Kidney (tissue), 14 donors: ENCODE results near the gene ILKAP. TPM values are rescaled to one million over a fixed set of nuclear protein-coding genes. Genes with fewer than 3 reads are reported as not detected.

Experiments used
- DNase-seq, 5 donors: peaks; one replicate each; pipeline ENCODE4 v3.0.0-alpha.2; 2013 to 2020
- FAIRE-seq: peaks from 2 replicates; lab custom pipeline; 2012; peaks lifted over from hg19 to GRCh38; lab: Jason Lieb, UNC
- H3K27ac ChIP-seq, 2 donors: one replicate each; pipeline ENCODE4 v1.7.0; 2013; ENCODE audit warnings: low read depth in 2 of 2, low read length in 2 of 2, inconsistent platforms in 1 of 2
- H3K27me3 ChIP-seq: one replicate; pipeline ENCODE4 v1.7.1; 2013; ENCODE audit warnings: low read length, inconsistent platforms; ENCODE audit not compliant: control insufficient read depth, insufficient read depth
- H3K36me3 ChIP-seq, 3 donors: one replicate each; pipeline versions ENCODE4 v1.7.0 to v1.7.1; 2013; ENCODE audit warnings: low read length in 3 of 3, control low read depth in 1 of 3, inconsistent platforms in 1 of 3; ENCODE audit not compliant: insufficient read depth in 3 of 3, control insufficient read depth in 2 of 3
- H3K4me1 ChIP-seq, 3 donors: one replicate each; pipeline versions ENCODE4 v1.7.0 to v1.7.1; 2013; ENCODE audit warnings: low read length in 3 of 3, inconsistent platforms in 1 of 3, low read depth in 1 of 3; ENCODE audit not compliant: control insufficient read depth in 2 of 3, insufficient read depth in 2 of 3
- H3K4me3 ChIP-seq, 3 donors: one replicate each; pipeline versions ENCODE4 v1.7.0 to v1.8.1; 2013; ENCODE audit warnings: low read length in 3 of 3, control low read depth in 1 of 3, inconsistent platforms in 1 of 3
- H3K9ac ChIP-seq, 3 donors: one replicate each; pipeline versions ENCODE4 v1.7.0 to v1.7.1; 2013; ENCODE audit warnings: low read length in 3 of 3, control low read depth in 1 of 3, inconsistent platforms in 1 of 3
- H3K9me3 ChIP-seq, 3 donors: one replicate each; pipeline versions ENCODE4 v1.7.0 to v1.7.1; 2013; ENCODE audit warnings: low read length in 3 of 3, control low read depth in 1 of 3, inconsistent platforms in 1 of 3; ENCODE audit not compliant: control insufficient read depth in 2 of 3, insufficient read depth in 1 of 3
- intact Hi-C: fragments of 100-400 bp; cut with DNase I; formaldehyde crosslinking; loops from one replicate; pipeline ENCODE4 v1.11.1; 2022
- polyA plus RNA-seq: library from polyadenylated mRNA; stranded (reverse); fragments of 350-450 nt; fragmentation: Illumina TruSeq; extraction: RNeasy Lipid Tissue Mini Kit (QIAGEN cat#74804); gene quantifications from one replicate; pipeline ENCODE4 v1.2.3, GENCODE V29; 2014; ENCODE audit warnings: low read depth, low replicate concordance; ENCODE audit not compliant: insufficient read depth
- total RNA-seq: library from RNA; stranded (reverse); fragmentation: NEBNext Ultra II Directional; extraction: Animal tissue kit (Norgen Biotek cat#: 25700); gene quantifications from one replicate; pipeline ENCODE4 v1.2.1, GENCODE V29; 2021
- TF ChIP-seq, protein P1 (sequence below): IDR thresholded peaks from 3 replicates; pipeline ENCODE4 v1.5.1; 2012; ENCODE audit warnings: mild to moderate bottlenecking, moderate library complexity, borderline replicate concordance; ENCODE audit not compliant: insufficient read depth; ENCODE audit errors: extremely low read depth
- donor health status: control.
- donor health status: control.
- donor health status: control.
- donor health status: control.
- donor health status: control.
- donor health status: DM: yes; HTN: yes; CAD: no.
- donor health status: Normal renal cell carcinoma (clear cell type).

Gene ILKAP
- total and polyA plus RNA-seq, 2 donors from 2014 or later = 38.4 to 47.7 TPM

DNA sequence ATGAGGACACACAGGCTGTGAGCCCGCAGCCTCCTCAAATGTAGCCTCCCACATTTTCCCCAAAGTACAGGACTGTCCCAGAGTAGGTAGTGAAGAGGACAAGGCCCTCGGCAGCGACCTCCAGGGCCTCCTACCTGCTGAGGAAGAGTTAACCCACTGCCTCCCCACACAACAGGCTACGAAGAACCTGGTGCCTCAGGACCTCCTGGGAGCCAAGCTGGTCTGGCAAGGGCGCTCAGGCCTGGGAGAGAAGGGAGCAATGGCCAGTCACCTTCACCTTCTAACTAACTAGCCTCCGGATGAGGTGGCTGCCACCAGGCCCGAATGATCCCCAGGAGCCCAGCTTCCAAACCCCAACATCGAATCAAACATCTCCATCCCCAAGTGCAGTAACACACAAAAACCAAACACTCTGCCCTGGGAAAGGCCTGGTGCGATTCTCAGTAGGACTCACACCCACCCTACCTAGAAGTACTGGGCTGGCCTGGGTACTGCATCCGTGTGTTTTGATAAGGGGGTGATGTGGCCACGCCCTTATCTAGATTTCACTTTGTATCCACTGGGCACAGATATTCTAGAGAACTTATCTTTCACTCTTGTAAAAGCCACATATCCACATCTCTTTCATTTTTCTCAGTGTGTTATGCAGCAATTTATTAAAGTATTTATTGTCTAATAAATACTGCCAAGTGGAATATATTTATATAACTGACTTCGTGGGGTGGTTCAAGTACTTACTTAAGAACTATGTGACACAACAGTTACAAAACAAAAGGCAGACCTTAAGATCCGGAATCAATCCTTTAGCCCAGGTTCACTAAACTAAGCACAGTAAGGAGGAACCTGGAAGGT, 35.1 kb downstream of the ILKAP start:
- Histone ChIP-seq H3K36me3 (peaks cover 0 to 34% (median 19%) of the 10 kb centered on the region in 3 donors), H3K4me1 (peaks cover 5 to 11% (median 8%) of the 10 kb centered on the region in 3 donors), H3K4me3 (no peak overlapping the region), H3K27ac (peak overlapping the region; percentile 1 to 52), H3K9me3 (no peaks in the 10 kb centered on the region), H3K9ac (no peak overlapping the region), H3K27me3 (no peaks in the 10 kb centered on the region)
- FAIRE-seq (no peak), DNase-seq (no peak)
- TF ChIP-seq, protein P1, sequence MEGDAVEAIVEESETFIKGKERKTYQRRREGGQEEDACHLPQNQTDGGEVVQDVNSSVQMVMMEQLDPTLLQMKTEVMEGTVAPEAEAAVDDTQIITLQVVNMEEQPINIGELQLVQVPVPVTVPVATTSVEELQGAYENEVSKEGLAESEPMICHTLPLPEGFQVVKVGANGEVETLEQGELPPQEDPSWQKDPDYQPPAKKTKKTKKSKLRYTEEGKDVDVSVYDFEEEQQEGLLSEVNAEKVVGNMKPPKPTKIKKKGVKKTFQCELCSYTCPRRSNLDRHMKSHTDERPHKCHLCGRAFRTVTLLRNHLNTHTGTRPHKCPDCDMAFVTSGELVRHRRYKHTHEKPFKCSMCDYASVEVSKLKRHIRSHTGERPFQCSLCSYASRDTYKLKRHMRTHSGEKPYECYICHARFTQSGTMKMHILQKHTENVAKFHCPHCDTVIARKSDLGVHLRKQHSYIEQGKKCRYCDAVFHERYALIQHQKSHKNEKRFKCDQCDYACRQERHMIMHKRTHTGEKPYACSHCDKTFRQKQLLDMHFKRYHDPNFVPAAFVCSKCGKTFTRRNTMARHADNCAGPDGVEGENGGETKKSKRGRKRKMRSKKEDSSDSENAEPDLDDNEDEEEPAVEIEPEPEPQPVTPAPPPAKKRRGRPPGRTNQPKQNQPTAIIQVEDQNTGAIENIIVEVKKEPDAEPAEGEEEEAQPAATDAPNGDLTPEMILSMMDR = no peak
- intact Hi-C loops = no loop called here

- DNase-seq (peak in 1 of 5 donors; percentile 74), FAIRE-seq (no peak)
- Histone ChIP-seq H3K36me3 (peaks cover 0 to 27% (median 13%) of the 10 kb centered on the region in 3 donors), H3K4me1 (peaks cover 5 to 11% (median 8%) of the 10 kb centered on the region in 3 donors), H3K27me3 (no peaks in the 10 kb centered on the region), H3K4me3 (no peak overlapping the region), H3K27ac (no peak overlapping the region), H3K9me3 (no peaks in the 10 kb centered on the region), H3K9ac (no peak overlapping the region)
- intact Hi-C loops = no loop called here
- TF ChIP-seq, protein P1 = no peak
These were observed 35.7 kb downstream of the ILKAP start for GRCh38 chr2:238167761-238168160.

DNA sequence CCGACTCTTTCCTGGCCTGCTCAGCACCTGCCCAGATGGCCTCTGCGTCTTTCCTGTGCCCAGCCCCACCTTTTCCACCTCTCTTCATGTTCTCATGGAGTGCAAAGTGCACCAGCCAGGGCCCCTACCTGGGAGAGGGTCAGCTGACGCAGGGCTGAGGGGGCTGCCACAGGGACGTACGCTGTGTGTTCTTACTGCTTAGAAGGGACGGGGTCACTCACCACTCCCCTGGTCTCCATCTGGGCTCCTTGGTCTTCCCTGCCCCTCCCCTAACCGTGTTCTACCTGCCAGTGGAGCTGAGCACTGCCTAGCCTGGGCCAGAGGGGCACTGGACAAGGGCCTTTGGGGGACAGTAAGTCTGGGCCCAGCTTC, 36.2 kb downstream of the ILKAP start:
- Histone ChIP-seq H3K4me1 (peaks cover 5 to 11% (median 8%) of the 10 kb centered on the region in 3 donors), H3K36me3 (peaks cover 0 to 23% (median 9%) of the 10 kb centered on the region in 3 donors), H3K27me3 (no peaks in the 10 kb centered on the region), H3K9me3 (no peaks in the 10 kb centered on the region), H3K4me3 (no peak overlapping the region), H3K9ac (no peak overlapping the region), H3K27ac (no peak overlapping the region)
- DNase-seq (peak in 1 of 5 donors; percentile 53), FAIRE-seq (no peak)
- intact Hi-C loops = no loop called here
- TF ChIP-seq, protein P1 = no peak
